PFSK-1 (cell line): ENCODE results near the gene PPP2R2C.

Experiments
- POLR2AphosphoS5 ChIP-seq: IDR thresholded peaks from 2 replicates; pipeline ENCODE4 v1.6.1; 2012; ENCODE audit warnings: low read depth, mild to moderate bottlenecking, control low read depth, low read length, moderate library complexity
- SIN3A ChIP-seq: IDR thresholded peaks from 2 replicates; pipeline ENCODE4 v1.6.1; 2012; ENCODE audit warnings: mild to moderate bottlenecking, low read length, moderate library complexity, borderline replicate concordance; ENCODE audit not compliant: insufficient read depth
- TAF1 ChIP-seq: IDR thresholded peaks from 2 replicates; pipeline ENCODE4 v1.6.1; 2012; ENCODE audit warnings: low read length, control low read depth, borderline replicate concordance; ENCODE audit not compliant: insufficient read depth
- TF ChIP-seq, protein P1 (sequence below), 2 experiments: IDR thresholded peaks; 2 replicates each; pipeline versions ENCODE4 v1.6.1 to v1.8.0; 2011 to 2012; ENCODE audit warnings: low read depth in 2 of 2, low read length in 2 of 2, control low read depth in 1 of 2, inconsistent platforms in 1 of 2, mild to moderate bottlenecking in 1 of 2, moderate library complexity in 1 of 2; ENCODE audit not compliant: insufficient read depth in 1 of 2

DNA sequence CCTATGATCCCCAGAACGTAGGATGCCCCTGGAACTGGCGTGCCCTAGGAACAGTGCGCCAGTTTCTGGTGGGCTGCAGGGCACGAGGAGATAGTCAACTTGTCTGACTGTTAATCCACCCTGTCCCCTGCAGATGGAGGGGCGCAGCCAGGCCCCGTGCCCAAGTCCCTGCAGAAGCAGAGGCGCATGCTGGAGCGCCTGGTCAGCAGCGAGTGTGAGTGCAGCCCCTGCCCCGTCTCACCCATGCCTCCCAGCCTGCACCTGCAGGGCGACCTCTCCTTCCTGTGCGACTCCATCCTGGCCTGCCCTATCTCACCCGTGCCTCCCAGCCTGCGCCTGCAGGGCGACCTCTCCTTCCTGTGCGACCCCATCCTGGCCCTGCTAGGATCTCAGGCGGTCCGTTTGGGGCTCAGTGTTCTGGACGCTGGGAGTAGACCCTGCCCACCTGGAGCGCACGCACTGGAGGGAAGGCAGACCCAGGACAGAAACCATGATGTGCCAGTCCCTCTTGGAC is 180.6 kb downstream of the PPP2R2C start:
- TF ChIP-seq TAF1: no peak
- no peak for TF ChIP-seq POLR2AphosphoS5
- TF ChIP-seq, protein P1, sequence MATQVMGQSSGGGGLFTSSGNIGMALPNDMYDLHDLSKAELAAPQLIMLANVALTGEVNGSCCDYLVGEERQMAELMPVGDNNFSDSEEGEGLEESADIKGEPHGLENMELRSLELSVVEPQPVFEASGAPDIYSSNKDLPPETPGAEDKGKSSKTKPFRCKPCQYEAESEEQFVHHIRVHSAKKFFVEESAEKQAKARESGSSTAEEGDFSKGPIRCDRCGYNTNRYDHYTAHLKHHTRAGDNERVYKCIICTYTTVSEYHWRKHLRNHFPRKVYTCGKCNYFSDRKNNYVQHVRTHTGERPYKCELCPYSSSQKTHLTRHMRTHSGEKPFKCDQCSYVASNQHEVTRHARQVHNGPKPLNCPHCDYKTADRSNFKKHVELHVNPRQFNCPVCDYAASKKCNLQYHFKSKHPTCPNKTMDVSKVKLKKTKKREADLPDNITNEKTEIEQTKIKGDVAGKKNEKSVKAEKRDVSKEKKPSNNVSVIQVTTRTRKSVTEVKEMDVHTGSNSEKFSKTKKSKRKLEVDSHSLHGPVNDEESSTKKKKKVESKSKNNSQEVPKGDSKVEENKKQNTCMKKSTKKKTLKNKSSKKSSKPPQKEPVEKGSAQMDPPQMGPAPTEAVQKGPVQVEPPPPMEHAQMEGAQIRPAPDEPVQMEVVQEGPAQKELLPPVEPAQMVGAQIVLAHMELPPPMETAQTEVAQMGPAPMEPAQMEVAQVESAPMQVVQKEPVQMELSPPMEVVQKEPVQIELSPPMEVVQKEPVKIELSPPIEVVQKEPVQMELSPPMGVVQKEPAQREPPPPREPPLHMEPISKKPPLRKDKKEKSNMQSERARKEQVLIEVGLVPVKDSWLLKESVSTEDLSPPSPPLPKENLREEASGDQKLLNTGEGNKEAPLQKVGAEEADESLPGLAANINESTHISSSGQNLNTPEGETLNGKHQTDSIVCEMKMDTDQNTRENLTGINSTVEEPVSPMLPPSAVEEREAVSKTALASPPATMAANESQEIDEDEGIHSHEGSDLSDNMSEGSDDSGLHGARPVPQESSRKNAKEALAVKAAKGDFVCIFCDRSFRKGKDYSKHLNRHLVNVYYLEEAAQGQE (IDR thresholded peaks at IDR 0.05; ENCODE audit: insufficient read depth in 1 of 2, low read depth in 2 of 2, low read length in 2 of 2): no peak
- no peak for TF ChIP-seq SIN3A
